ENCODE data around the gene PEX14.

PEX14 gene

DNA sequence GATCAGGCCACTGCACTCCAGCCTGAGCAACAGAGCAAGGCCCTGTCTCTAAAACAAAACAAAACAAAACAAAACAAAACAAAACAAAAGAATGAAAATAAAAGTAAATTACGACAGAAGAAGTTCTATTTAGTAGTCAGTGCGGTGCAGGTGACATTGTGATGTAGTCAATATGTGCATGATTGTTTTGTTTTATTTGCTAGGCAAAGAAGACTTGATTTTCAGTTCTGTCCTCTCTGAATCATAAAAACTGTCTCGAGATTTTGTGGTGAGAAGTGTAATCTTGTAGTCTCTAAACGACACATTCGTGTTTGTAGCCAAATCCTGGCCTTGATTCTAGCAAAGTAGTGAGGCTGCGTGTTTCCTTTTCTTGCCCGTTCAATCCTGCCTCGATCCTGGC, 23.5 kb downstream of the PEX14 start:
- no peak for TF ChIP-seq SIN3A (IDR thresholded peaks at IDR 0.05; ENCODE audit: borderline replicate concordance, insufficient read depth, low read length)
- no peak for TF ChIP-seq TAF1 (IDR thresholded peaks at IDR 0.05; ENCODE audit: borderline replicate concordance, insufficient read depth, low read length)
- TF ChIP-seq, protein P1, sequence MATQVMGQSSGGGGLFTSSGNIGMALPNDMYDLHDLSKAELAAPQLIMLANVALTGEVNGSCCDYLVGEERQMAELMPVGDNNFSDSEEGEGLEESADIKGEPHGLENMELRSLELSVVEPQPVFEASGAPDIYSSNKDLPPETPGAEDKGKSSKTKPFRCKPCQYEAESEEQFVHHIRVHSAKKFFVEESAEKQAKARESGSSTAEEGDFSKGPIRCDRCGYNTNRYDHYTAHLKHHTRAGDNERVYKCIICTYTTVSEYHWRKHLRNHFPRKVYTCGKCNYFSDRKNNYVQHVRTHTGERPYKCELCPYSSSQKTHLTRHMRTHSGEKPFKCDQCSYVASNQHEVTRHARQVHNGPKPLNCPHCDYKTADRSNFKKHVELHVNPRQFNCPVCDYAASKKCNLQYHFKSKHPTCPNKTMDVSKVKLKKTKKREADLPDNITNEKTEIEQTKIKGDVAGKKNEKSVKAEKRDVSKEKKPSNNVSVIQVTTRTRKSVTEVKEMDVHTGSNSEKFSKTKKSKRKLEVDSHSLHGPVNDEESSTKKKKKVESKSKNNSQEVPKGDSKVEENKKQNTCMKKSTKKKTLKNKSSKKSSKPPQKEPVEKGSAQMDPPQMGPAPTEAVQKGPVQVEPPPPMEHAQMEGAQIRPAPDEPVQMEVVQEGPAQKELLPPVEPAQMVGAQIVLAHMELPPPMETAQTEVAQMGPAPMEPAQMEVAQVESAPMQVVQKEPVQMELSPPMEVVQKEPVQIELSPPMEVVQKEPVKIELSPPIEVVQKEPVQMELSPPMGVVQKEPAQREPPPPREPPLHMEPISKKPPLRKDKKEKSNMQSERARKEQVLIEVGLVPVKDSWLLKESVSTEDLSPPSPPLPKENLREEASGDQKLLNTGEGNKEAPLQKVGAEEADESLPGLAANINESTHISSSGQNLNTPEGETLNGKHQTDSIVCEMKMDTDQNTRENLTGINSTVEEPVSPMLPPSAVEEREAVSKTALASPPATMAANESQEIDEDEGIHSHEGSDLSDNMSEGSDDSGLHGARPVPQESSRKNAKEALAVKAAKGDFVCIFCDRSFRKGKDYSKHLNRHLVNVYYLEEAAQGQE (IDR thresholded peaks at IDR 0.05; ENCODE audit: insufficient read depth in 1 of 2, low read depth in 2 of 2, low read length in 2 of 2): no peak
- TF ChIP-seq FOXP2 (optimal IDR thresholded peaks at IDR 0.05; ENCODE audit: borderline replicate concordance, extremely low read depth, extremely low read length, insufficient read depth): no peak
- TF ChIP-seq POLR2AphosphoS5 (IDR thresholded peaks at IDR 0.05; ENCODE audit: low read depth, low read length): no peak

DNA sequence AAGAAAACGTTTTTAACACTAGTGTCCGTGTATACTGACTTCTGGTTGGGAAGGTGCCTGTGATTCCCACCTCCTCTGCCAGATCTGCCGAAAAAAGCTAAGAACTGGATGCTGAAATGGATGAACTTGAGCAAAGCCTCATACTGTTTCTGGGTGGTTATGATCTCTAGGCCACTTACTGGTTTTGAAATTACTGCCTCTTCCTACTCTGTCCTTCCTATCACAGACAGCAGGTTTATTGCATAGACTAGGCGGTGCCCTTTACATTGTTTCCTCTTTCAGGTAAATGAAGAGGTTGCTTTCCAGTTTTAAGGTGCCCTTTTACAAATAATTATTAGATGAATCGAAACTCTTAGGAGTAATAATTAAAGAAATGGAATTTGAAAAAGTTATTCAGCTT, 27.5 kb downstream of the PEX14 start:
- no peak for TF ChIP-seq FOXP2 (optimal IDR thresholded peaks at IDR 0.05; ENCODE audit: borderline replicate concordance, extremely low read depth, extremely low read length, insufficient read depth)
- no peak for TF ChIP-seq TAF1 (IDR thresholded peaks at IDR 0.05; ENCODE audit: borderline replicate concordance, insufficient read depth, low read length)
- no peak for TF ChIP-seq POLR2AphosphoS5 (IDR thresholded peaks at IDR 0.05; ENCODE audit: low read depth, low read length)
- TF ChIP-seq, protein P1 (IDR thresholded peaks at IDR 0.05; ENCODE audit: insufficient read depth in 1 of 2, low read depth in 2 of 2, low read length in 2 of 2): no peak
- TF ChIP-seq SIN3A (IDR thresholded peaks at IDR 0.05; ENCODE audit: borderline replicate concordance, insufficient read depth, low read length): no peak

DNA sequence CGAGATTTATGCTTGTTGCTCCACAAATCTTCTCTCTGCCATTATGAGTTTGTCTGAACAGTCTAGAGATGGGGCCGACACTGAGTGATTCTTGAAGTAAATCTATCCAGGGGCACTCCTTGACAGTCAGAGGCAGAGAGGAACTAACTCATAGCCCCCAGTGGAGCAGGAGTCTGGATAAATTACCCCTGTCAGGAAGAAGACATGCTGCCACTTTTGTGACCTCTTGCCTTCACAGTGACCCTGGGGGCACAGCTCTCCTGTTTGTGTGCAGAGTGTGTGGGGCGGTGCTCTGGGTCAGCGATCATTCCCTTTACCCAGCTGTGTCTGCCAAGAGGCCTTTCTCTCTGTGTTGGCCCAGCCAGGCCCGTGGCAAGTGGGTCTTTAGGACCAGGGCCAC, 29.5 kb downstream of the PEX14 start:
- TF ChIP-seq SIN3A (IDR thresholded peaks at IDR 0.05; ENCODE audit: borderline replicate concordance, insufficient read depth, low read length): no peak
- TF ChIP-seq, protein P1 (IDR thresholded peaks at IDR 0.05; ENCODE audit: insufficient read depth in 1 of 2, low read depth in 2 of 2, low read length in 2 of 2): no peak
- TF ChIP-seq FOXP2 (optimal IDR thresholded peaks at IDR 0.05; ENCODE audit: borderline replicate concordance, extremely low read depth, extremely low read length, insufficient read depth): no peak

DNA sequence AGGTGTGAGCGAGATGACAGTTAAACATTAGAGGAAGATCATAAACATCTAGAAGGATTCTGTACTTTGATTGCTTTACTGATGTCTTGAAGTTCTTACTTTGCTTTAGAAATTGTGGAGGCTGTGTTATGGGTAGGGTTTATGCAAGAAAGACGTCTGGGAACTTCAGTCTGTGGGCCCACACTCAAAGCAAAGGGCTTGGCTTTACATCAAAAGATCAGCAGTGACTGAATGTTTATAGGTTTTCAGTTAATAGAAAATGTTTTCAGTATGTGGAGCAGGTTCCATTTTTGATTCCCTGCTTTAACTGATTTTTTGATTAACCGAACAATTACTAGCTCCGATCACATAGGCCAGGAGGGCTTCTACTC, 31.9 kb downstream of the PEX14 start:
- TF ChIP-seq TAF1 (IDR thresholded peaks at IDR 0.05; ENCODE audit: borderline replicate concordance, insufficient read depth, low read length): no peak
- no peak for TF ChIP-seq SIN3A (IDR thresholded peaks at IDR 0.05; ENCODE audit: borderline replicate concordance, insufficient read depth, low read length)
- TF ChIP-seq, protein P1 (IDR thresholded peaks at IDR 0.05; ENCODE audit: insufficient read depth in 1 of 2, low read depth in 2 of 2, low read length in 2 of 2): no peak
- no peak for TF ChIP-seq FOXP2 (optimal IDR thresholded peaks at IDR 0.05; ENCODE audit: borderline replicate concordance, extremely low read depth, extremely low read length, insufficient read depth)
- TF ChIP-seq POLR2AphosphoS5 (IDR thresholded peaks at IDR 0.05; ENCODE audit: low read depth, low read length): no peak
